GM23248 (cell line): ENCODE measurements around the gene RTN4RL1. TPM values are rescaled to one million over a fixed set of nuclear protein-coding genes. Genes with fewer than 3 reads are reported as not detected.

Source experiments
- DNase-seq: peaks from one replicate; pipeline ENCODE4 v3.0.0-alpha.2; 2015
- H2AFZ ChIP-seq: fragments of 200-600 bp; sonication (generic); 2 replicates; pipeline ENCODE4 v1.6.1; 2016; ENCODE audit warnings: antibody characterized with exemption
- H3F3A ChIP-seq: fragments of 200-600 bp; sonication (generic); 2 replicates; pipeline ENCODE4 v1.6.1; 2016; ENCODE audit warnings: mild to moderate bottlenecking, antibody characterized with exemption, mixed run types; ENCODE audit not compliant: insufficient read depth
- H3K27ac ChIP-seq: fragments of 200-600 bp; sonication (generic); 2 replicates; pipeline ENCODE4 v1.5.1; 2016; ENCODE audit warnings: mild to moderate bottlenecking
- H3K27me3 ChIP-seq: fragments of 200-600 bp; sonication (generic); replicated peaks from 2 replicates; pipeline ENCODE4 v1.6.1; 2016; ENCODE audit warnings: mild to moderate bottlenecking; ENCODE audit not compliant: insufficient read depth
- H3K36me3 ChIP-seq: fragments of 200-600 bp; sonication (generic); 2 replicates; pipeline ENCODE4 v1.6.1; 2016; ENCODE audit warnings: low read depth, mild to moderate bottlenecking
- H3K4me1 ChIP-seq: fragments of 200-600 bp; sonication (generic); 2 replicates; pipeline ENCODE4 v1.6.1; 2016; ENCODE audit warnings: mild to moderate bottlenecking; ENCODE audit not compliant: insufficient read depth
- H3K4me2 ChIP-seq: fragments of 200-600 bp; sonication (generic); one replicate; pipeline ENCODE4 v1.6.1; 2016; ENCODE audit warnings: mild to moderate bottlenecking; ENCODE audit not compliant: unreplicated experiment
- H3K4me3 ChIP-seq: fragments of 200-600 bp; sonication (generic); 2 replicates; pipeline ENCODE4 v1.5.1; 2016; ENCODE audit warnings: mild to moderate bottlenecking
- H3K79me2 ChIP-seq: fragments of 200-600 bp; sonication (generic); 2 replicates; pipeline ENCODE4 v1.6.1; 2016; ENCODE audit warnings: mild to moderate bottlenecking; ENCODE audit not compliant: insufficient read depth
- H3K9ac ChIP-seq: fragments of 200-600 bp; sonication (generic); 2 replicates; pipeline ENCODE4 v1.6.1; 2016; ENCODE audit warnings: mild to moderate bottlenecking
- H3K9me2 ChIP-seq: fragments of 200-600 bp; sonication (generic); 2 replicates; pipeline ENCODE4 v1.6.1; 2016; ENCODE audit warnings: mixed run types, mild to moderate bottlenecking, moderate library complexity; ENCODE audit not compliant: insufficient read depth
- H3K9me3 ChIP-seq: fragments of 200-600 bp; sonication (generic); one replicate; pipeline ENCODE4 v1.6.1; 2017; ENCODE audit warnings: low read depth
- H4K20me1 ChIP-seq: fragments of 200-600 bp; sonication (generic); 2 replicates; pipeline ENCODE4 v1.6.0; 2016; ENCODE audit not compliant: insufficient read depth
- EZH2 ChIP-seq: fragments of 200-600 bp; sonication (generic); IDR thresholded peaks from 2 replicates; pipeline ENCODE4 v1.6.1; 2018; ENCODE audit warnings: antibody characterized with exemption, mild to moderate bottlenecking; ENCODE audit not compliant: insufficient read depth, poor library complexity, severe bottlenecking
- EZH2phosphoT487 ChIP-seq: fragments of 200-600 bp; sonication (generic); IDR thresholded peaks from 2 replicates; pipeline ENCODE4 v1.6.1; 2018; ENCODE audit warnings: antibody characterized with exemption, moderate library complexity, mild to moderate bottlenecking, low read depth; ENCODE audit not compliant: insufficient read depth
- WGBS, 2 experiments: methylation state at CpG; one replicate each; pipeline ENCODE4 v1.1.6; 2015 to 2017; ENCODE audit warnings: low lambda C conversion rate in 2 of 2, low coverage in 1 of 2; ENCODE audit errors: missing lambda C conversion rate in 2 of 2; 5-methylcytosine and 5-hydroxymethylcytosine counted together
- in situ Hi-C: fragments of 300-500 bp; cut with MboI; formaldehyde crosslinking; loops from 2 replicates; pipeline ENCODE4 v1.15.0; 2020
- polyA plus RNA-seq: library from polyadenylated mRNA; unstranded; fragments of >200 nt; fragmentation: Nextera tagmentation; extraction: Ambion mirVana; gene quantifications from 2 replicates; pipeline ENCODE4 v1.2.1, GENCODE V29; 2016
- total RNA-seq: library from RNA; depleted of rRNA; stranded (reverse); fragments of >200 nt; shearing (Covaris generic); gene quantifications from 2 replicates; pipeline ENCODE4 v1.2.3, GENCODE V29; 2014

Gene RTN4RL1
- total and polyA plus RNA-seq, 2 experiments from 2014 or later = 0.22 TPM; not detected in 1

DNA sequence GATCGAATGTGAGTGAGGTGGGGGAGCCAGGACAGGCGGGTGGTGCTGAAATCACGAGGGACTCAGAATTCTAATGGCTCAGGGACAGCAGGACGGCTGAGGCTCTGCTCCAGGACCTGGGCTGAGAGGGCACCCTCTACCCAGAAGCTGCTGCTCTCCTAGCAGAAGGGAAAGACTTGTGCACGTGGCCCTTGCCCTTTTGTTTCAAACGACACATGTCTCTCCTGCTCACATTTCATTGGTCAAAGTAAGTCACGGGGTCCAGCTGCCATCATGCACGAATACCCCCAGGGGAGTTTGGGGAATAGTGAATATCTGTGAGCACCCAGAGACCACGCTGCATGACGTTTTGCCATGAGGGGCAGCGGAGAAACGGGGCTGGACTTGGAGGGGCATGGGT, 73.2 kb downstream of the RTN4RL1 start:
- no peaks in the 10 kb centered on the region for H4K20me1 ChIP-seq
- H3F3A ChIP-seq = no peaks in the 10 kb centered on the region
- no peak overlapping the region for H3K4me3 ChIP-seq
- no peaks in the 10 kb centered on the region for H3K36me3 ChIP-seq
- no peaks in the 10 kb centered on the region for H3K9me2 ChIP-seq
- no peak overlapping the region for H3K27ac ChIP-seq
- in situ Hi-C loops = no loop called here
- H3K9me3 ChIP-seq = no peaks in the 10 kb centered on the region
- no peaks in the 10 kb centered on the region for H3K27me3 ChIP-seq
- H3K4me2 ChIP-seq = no peak overlapping the region
- no peaks in the 10 kb centered on the region for H3K4me1 ChIP-seq
- no peak overlapping the region for H3K9ac ChIP-seq
- no peak overlapping the region for H2AFZ ChIP-seq
- 44 to 46% methylated on average over 12 of the region's 12 CpGs for WGBS, 2 experiments
- no peaks in the 10 kb centered on the region for H3K79me2 ChIP-seq
- DNase-seq = no peak
- TF ChIP-seq EZH2phosphoT487 = no peak
- TF ChIP-seq EZH2 = no peak

- in situ Hi-C loops = no loop called here
- no peaks in the 10 kb centered on the region for H3K79me2 ChIP-seq
- H3K9me3 ChIP-seq = no peaks in the 10 kb centered on the region
- H3K27ac ChIP-seq = no peak overlapping the region
- H3F3A ChIP-seq = no peaks in the 10 kb centered on the region
- no peak for DNase-seq
- H2AFZ ChIP-seq = no peak overlapping the region
- H3K4me2 ChIP-seq = no peak overlapping the region
- no peaks in the 10 kb centered on the region for H3K36me3 ChIP-seq
- no peak overlapping the region for H3K4me3 ChIP-seq
- H4K20me1 ChIP-seq = no peaks in the 10 kb centered on the region
- H3K4me1 ChIP-seq = no peaks in the 10 kb centered on the region
- TF ChIP-seq EZH2 (no peak), EZH2phosphoT487 (no peak)
- H3K9me2 ChIP-seq = no peaks in the 10 kb centered on the region
- H3K27me3 ChIP-seq = no peaks in the 10 kb centered on the region
- WGBS, 2 experiments = 63 to 72% methylated on average over 5 of the region's 5 CpGs
- no peak overlapping the region for H3K9ac ChIP-seq
Observed at GRCh38 chr17:1949754-1950153, 75.4 kb downstream of the RTN4RL1 start.

DNA sequence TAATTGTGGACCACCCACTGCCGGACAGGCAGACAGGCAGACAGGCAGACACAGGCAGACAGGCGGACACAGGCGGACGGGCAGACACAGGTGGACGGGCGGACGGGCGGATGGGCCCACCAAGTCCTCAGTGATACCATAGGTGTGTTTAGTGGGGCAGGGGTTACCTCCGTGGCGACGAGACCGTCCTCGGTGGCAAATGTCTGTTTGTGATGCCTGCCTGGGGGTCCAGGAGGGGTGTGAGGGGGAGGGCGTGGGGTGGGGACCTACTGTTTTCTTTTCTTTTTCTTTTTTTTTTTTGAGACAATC, 76.7 kb downstream of the RTN4RL1 start:
- 84% methylated on average over 14 of the region's 14 CpGs for WGBS, 2 experiments
- H3K9ac ChIP-seq = no peak overlapping the region
- H3K4me1 ChIP-seq = no peaks in the 10 kb centered on the region
- H3K9me3 ChIP-seq = no peaks in the 10 kb centered on the region
- H3K27ac ChIP-seq = no peak overlapping the region
- in situ Hi-C loops = no loop called here
- H3K4me2 ChIP-seq = no peak overlapping the region
- TF ChIP-seq EZH2phosphoT487 (no peak), EZH2 (no peak)
- no peaks in the 10 kb centered on the region for H3K79me2 ChIP-seq
- no peak for DNase-seq
- no peaks in the 10 kb centered on the region for H3K9me2 ChIP-seq
- no peaks in the 10 kb centered on the region for H3K36me3 ChIP-seq
- H4K20me1 ChIP-seq = no peaks in the 10 kb centered on the region
- H3F3A ChIP-seq = no peaks in the 10 kb centered on the region
- no peaks in the 10 kb centered on the region for H3K27me3 ChIP-seq
- no peak overlapping the region for H2AFZ ChIP-seq
- no peak overlapping the region for H3K4me3 ChIP-seq

DNA sequence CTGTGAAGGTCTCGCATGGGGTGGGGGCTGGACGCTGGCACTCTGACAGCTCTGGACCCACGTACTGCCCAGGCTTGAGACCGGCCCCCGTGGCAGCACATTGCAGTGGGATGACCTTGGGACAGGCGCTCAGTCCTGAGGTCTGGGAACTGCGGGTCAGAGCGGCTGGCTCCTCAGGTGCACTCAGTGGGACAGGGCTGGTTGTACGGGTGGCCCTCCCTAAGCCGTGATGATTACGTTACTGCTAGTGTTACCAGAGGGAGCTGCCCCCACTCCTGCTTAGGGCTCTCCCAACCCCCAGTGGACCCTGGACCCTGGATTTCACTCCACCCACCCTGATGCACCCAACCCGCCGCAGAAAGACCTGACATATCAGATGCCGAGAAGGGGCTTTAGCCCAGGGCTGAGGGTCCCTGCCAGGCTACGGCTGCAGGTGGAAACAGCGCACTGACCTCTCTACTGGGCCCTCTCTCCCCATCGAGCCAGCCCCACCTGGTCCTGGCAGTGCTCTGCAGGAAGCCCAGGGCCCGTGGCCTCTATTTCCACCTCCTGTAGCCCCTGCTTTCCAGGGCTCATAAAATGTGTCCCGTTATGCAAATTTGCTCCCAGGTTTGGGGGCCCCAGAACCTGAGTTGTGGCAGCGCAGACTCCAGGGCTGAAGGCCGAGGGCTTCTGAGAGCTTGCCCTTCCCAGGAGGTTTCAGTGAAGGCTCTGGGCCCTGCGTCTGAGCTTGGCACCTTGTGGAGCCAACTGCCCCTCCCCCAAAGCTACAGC, 77.2 kb downstream of the RTN4RL1 start:
- Histone ChIP-seq H3K4me3 (no peak overlapping the region), H3K79me2 (no peaks in the 10 kb centered on the region), H3F3A (no peaks in the 10 kb centered on the region), H3K27me3 (no peaks in the 10 kb centered on the region), H3K9me3 (no peaks in the 10 kb centered on the region), H2AFZ (no peak overlapping the region), H3K4me2 (no peak overlapping the region), H4K20me1 (no peaks in the 10 kb centered on the region), H3K36me3 (no peaks in the 10 kb centered on the region), H3K27ac (no peak overlapping the region), H3K4me1 (no peaks in the 10 kb centered on the region), H3K9me2 (no peaks in the 10 kb centered on the region), H3K9ac (no peak overlapping the region)
- TF ChIP-seq EZH2 (no peak), EZH2phosphoT487 (no peak)
- WGBS, 2 experiments = 65 to 73% methylated on average over 22 of the region's 22 CpGs
- in situ Hi-C loops = no loop called here
- no peak for DNase-seq

GRCh38 chr17:1947229-1947742, 77.8 kb downstream of the RTN4RL1 start:
- Histone ChIP-seq H3K9ac (no peak overlapping the region), H3K4me2 (no peak overlapping the region), H3K9me2 (no peaks in the 10 kb centered on the region), H3F3A (no peaks in the 10 kb centered on the region), H3K27ac (no peak overlapping the region), H3K9me3 (no peaks in the 10 kb centered on the region), H3K79me2 (no peaks in the 10 kb centered on the region), H2AFZ (no peak overlapping the region), H4K20me1 (no peaks in the 10 kb centered on the region), H3K4me1 (no peaks in the 10 kb centered on the region), H3K27me3 (no peaks in the 10 kb centered on the region), H3K36me3 (no peaks in the 10 kb centered on the region), H3K4me3 (no peak overlapping the region)
- WGBS, 2 experiments = 64 to 70% methylated on average over 21 to 22 of the region's 22 CpGs
- no peak for DNase-seq
- TF ChIP-seq EZH2 (no peak), EZH2phosphoT487 (no peak)
- in situ Hi-C loops = no loop called here
